ENCODE data around the gene PSMD1.

DNA sequence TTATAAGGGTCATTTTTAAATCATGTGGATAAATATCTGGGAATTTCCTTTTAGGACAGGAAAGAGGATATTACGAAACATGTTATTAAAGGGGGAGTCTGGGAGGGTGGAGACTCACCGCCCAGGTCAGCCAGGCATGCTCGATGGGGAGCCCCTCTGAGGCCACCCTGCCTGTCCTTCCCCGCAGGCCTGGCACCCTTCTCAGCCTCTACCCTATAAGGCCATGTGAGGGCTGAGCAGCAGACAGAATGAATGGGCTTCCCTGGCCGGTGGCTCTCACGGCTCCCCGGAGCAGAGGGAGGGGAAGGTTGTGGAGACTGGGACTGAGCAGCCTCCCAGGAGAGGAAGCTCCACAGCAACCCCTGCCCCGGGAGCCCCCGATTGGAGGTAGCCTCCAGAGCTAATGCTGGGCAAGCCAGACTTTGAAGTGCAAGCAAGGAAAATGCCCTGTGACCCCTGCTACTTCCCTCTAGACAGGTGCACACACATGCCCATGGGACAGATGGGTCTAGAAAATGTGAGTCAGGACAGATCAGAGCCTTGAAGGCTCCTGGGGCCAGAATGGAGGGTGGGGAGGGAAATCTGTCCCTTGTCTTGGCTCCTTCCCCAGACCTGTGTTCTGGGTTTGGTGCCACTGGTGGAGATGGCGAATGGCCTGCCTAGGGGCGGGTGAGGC lies 128.5 kb downstream of the PSMD1 start:
- TF ChIP-seq RAD21 (conservative IDR thresholded peaks at IDR 0.05) (no peak), EZH2 (IDR thresholded peaks at IDR 0.05; ENCODE audit: borderline replicate concordance, insufficient read depth, low read length, poor library complexity, severe bottlenecking) (no peak), POLR2AphosphoS5 (IDR thresholded peaks at IDR 0.05) (no peak), MXI1 (conservative IDR thresholded peaks at IDR 0.05; ENCODE audit: poor library complexity, severe bottlenecking) (no peak), SMC3 (conservative IDR thresholded peaks at IDR 0.05; ENCODE audit: poor library complexity) (no peak), EP300 (conservative IDR thresholded peaks at IDR 0.05; ENCODE audit: poor library complexity, severe bottlenecking) (no peak)
- TF ChIP-seq, protein P1, sequence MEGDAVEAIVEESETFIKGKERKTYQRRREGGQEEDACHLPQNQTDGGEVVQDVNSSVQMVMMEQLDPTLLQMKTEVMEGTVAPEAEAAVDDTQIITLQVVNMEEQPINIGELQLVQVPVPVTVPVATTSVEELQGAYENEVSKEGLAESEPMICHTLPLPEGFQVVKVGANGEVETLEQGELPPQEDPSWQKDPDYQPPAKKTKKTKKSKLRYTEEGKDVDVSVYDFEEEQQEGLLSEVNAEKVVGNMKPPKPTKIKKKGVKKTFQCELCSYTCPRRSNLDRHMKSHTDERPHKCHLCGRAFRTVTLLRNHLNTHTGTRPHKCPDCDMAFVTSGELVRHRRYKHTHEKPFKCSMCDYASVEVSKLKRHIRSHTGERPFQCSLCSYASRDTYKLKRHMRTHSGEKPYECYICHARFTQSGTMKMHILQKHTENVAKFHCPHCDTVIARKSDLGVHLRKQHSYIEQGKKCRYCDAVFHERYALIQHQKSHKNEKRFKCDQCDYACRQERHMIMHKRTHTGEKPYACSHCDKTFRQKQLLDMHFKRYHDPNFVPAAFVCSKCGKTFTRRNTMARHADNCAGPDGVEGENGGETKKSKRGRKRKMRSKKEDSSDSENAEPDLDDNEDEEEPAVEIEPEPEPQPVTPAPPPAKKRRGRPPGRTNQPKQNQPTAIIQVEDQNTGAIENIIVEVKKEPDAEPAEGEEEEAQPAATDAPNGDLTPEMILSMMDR (IDR thresholded peaks at IDR 0.05; ENCODE audit: poor library complexity, severe bottlenecking): no peak
- TF ChIP-seq, protein P2, sequence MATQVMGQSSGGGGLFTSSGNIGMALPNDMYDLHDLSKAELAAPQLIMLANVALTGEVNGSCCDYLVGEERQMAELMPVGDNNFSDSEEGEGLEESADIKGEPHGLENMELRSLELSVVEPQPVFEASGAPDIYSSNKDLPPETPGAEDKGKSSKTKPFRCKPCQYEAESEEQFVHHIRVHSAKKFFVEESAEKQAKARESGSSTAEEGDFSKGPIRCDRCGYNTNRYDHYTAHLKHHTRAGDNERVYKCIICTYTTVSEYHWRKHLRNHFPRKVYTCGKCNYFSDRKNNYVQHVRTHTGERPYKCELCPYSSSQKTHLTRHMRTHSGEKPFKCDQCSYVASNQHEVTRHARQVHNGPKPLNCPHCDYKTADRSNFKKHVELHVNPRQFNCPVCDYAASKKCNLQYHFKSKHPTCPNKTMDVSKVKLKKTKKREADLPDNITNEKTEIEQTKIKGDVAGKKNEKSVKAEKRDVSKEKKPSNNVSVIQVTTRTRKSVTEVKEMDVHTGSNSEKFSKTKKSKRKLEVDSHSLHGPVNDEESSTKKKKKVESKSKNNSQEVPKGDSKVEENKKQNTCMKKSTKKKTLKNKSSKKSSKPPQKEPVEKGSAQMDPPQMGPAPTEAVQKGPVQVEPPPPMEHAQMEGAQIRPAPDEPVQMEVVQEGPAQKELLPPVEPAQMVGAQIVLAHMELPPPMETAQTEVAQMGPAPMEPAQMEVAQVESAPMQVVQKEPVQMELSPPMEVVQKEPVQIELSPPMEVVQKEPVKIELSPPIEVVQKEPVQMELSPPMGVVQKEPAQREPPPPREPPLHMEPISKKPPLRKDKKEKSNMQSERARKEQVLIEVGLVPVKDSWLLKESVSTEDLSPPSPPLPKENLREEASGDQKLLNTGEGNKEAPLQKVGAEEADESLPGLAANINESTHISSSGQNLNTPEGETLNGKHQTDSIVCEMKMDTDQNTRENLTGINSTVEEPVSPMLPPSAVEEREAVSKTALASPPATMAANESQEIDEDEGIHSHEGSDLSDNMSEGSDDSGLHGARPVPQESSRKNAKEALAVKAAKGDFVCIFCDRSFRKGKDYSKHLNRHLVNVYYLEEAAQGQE (IDR thresholded peaks at IDR 0.05; ENCODE audit: borderline replicate concordance): no peak
